ENCODE results near the gene INPPL1.

GRCh38 chr11:72233773-72234513 lies 9.4 kb downstream of the INPPL1 start:
- no peak for TF ChIP-seq POLR2AphosphoS5 (IDR thresholded peaks at IDR 0.05; ENCODE audit: borderline replicate concordance, low read depth, low read length)
- no peak for TF ChIP-seq EZH2 (IDR thresholded peaks at IDR 0.05)
- TF ChIP-seq FOXP2 (optimal IDR thresholded peaks at IDR 0.05; ENCODE audit: control extremely low read depth, extremely low read length, insufficient read depth) = no peak

Measured in SK-N-MC (cell line).